Measurements from ENCODE around the gene LAMB4.

Gene LAMB4

GRCh38 chr7:108086546-108086945 lies 43.6 kb downstream of the LAMB4 start:
- no peaks in the 10 kb centered on the region for H3K9me3 ChIP-seq (ENCODE audit: control insufficient read depth, low read length)
- no peaks in the 10 kb centered on the region for H3K27me3 ChIP-seq (ENCODE audit: control insufficient read depth, insufficient read depth, low read length, poor library complexity, severe bottlenecking)
- H3K4me3 ChIP-seq (ENCODE audit: insufficient read depth, low read depth, low read length) = no peak overlapping the region
- H3K36me3 ChIP-seq (ENCODE audit: control insufficient read depth, insufficient read depth, low read length) = no peaks in the 10 kb centered on the region
- no peak overlapping the region for H3K27ac ChIP-seq (ENCODE audit: insufficient read depth, low read depth, low read length, poor library complexity, severe bottlenecking)
- H3K4me1 ChIP-seq (ENCODE audit: control insufficient read depth, insufficient read depth, low read length) = no peaks in the 10 kb centered on the region
- 85 to 94% methylated on average over 2 of the region's 2 CpGs for WGBS, 2 experiments

- no peaks in the 10 kb centered on the region for H3K9me3 ChIP-seq (ENCODE audit: control insufficient read depth, low read length)
- 96 to 98% methylated on average over 1 of the region's 1 CpG for WGBS, 2 experiments
- H3K27me3 ChIP-seq (ENCODE audit: control insufficient read depth, insufficient read depth, low read length, poor library complexity, severe bottlenecking) = no peaks in the 10 kb centered on the region
- H3K36me3 ChIP-seq (ENCODE audit: control insufficient read depth, insufficient read depth, low read length) = no peaks in the 10 kb centered on the region
- H3K27ac ChIP-seq (ENCODE audit: insufficient read depth, low read depth, low read length, poor library complexity, severe bottlenecking) = no peak overlapping the region
- H3K4me3 ChIP-seq (ENCODE audit: insufficient read depth, low read depth, low read length) = no peak overlapping the region
- no peaks in the 10 kb centered on the region for H3K4me1 ChIP-seq (ENCODE audit: control insufficient read depth, insufficient read depth, low read length)
Measured at GRCh38 chr7:108083980-108084379, 46.2 kb downstream of the LAMB4 start.

GRCh38 chr7:108079648-108080591 lies 50.2 kb downstream of the LAMB4 start:
- Histone ChIP-seq H3K27me3 (ENCODE audit: control insufficient read depth, insufficient read depth, low read length, poor library complexity, severe bottlenecking) (no peaks in the 10 kb centered on the region), H3K36me3 (ENCODE audit: control insufficient read depth, insufficient read depth, low read length) (no peaks in the 10 kb centered on the region), H3K4me3 (ENCODE audit: insufficient read depth, low read depth, low read length) (no peak overlapping the region), H3K4me1 (ENCODE audit: control insufficient read depth, insufficient read depth, low read length) (no peaks in the 10 kb centered on the region), H3K9me3 (ENCODE audit: control insufficient read depth, low read length) (no peaks in the 10 kb centered on the region), H3K27ac (ENCODE audit: insufficient read depth, low read depth, low read length, poor library complexity, severe bottlenecking) (no peak overlapping the region)
- 80 to 83% methylated on average over 9 of the region's 9 CpGs for WGBS, 2 experiments

- Histone ChIP-seq H3K4me3 (ENCODE audit: insufficient read depth, low read depth, low read length) (no peak overlapping the region), H3K27me3 (ENCODE audit: control insufficient read depth, insufficient read depth, low read length, poor library complexity, severe bottlenecking) (no peaks in the 10 kb centered on the region), H3K27ac (ENCODE audit: insufficient read depth, low read depth, low read length, poor library complexity, severe bottlenecking) (no peak overlapping the region), H3K4me1 (ENCODE audit: control insufficient read depth, insufficient read depth, low read length) (no peaks in the 10 kb centered on the region), H3K9me3 (ENCODE audit: control insufficient read depth, low read length) (no peaks in the 10 kb centered on the region), H3K36me3 (ENCODE audit: control insufficient read depth, insufficient read depth, low read length) (no peaks in the 10 kb centered on the region)
- WGBS, 2 experiments = 96 to 97% methylated on average over 1 of the region's 1 CpG
Measured at GRCh38 chr7:108079276-108079647, 50.9 kb downstream of the LAMB4 start.

GRCh38 chr7:108078691-108079090 lies 51.5 kb downstream of the LAMB4 start:
- H3K9me3 ChIP-seq (ENCODE audit: control insufficient read depth, low read length) = no peaks in the 10 kb centered on the region
- H3K36me3 ChIP-seq (ENCODE audit: control insufficient read depth, insufficient read depth, low read length) = no peaks in the 10 kb centered on the region
- no peaks in the 10 kb centered on the region for H3K27me3 ChIP-seq (ENCODE audit: control insufficient read depth, insufficient read depth, low read length, poor library complexity, severe bottlenecking)
- H3K4me1 ChIP-seq (ENCODE audit: control insufficient read depth, insufficient read depth, low read length) = no peaks in the 10 kb centered on the region
- WGBS, 2 experiments = 67 to 80% methylated on average over 1 of the region's 1 CpG
- H3K27ac ChIP-seq (ENCODE audit: insufficient read depth, low read depth, low read length, poor library complexity, severe bottlenecking) = no peak overlapping the region
- H3K4me3 ChIP-seq (ENCODE audit: insufficient read depth, low read depth, low read length) = no peak overlapping the region

- Histone ChIP-seq H3K36me3 (ENCODE audit: control insufficient read depth, insufficient read depth, low read length) (no peaks in the 10 kb centered on the region), H3K27ac (ENCODE audit: insufficient read depth, low read depth, low read length, poor library complexity, severe bottlenecking) (no peak overlapping the region), H3K4me3 (ENCODE audit: insufficient read depth, low read depth, low read length) (no peak overlapping the region), H3K4me1 (ENCODE audit: control insufficient read depth, insufficient read depth, low read length) (no peaks in the 10 kb centered on the region), H3K9me3 (ENCODE audit: control insufficient read depth, low read length) (no peaks in the 10 kb centered on the region), H3K27me3 (ENCODE audit: control insufficient read depth, insufficient read depth, low read length, poor library complexity, severe bottlenecking) (no peaks in the 10 kb centered on the region)
- 89 to 93% methylated on average over 1 of the region's 1 CpG for WGBS, 2 experiments
Measured at GRCh38 chr7:108078211-108078673, 51.9 kb downstream of the LAMB4 start.

- Histone ChIP-seq H3K9me3 (ENCODE audit: control insufficient read depth, low read length) (no peaks in the 10 kb centered on the region), H3K4me3 (ENCODE audit: insufficient read depth, low read depth, low read length) (no peak overlapping the region), H3K27me3 (ENCODE audit: control insufficient read depth, insufficient read depth, low read length, poor library complexity, severe bottlenecking) (no peaks in the 10 kb centered on the region), H3K4me1 (ENCODE audit: control insufficient read depth, insufficient read depth, low read length) (no peaks in the 10 kb centered on the region), H3K27ac (ENCODE audit: insufficient read depth, low read depth, low read length, poor library complexity, severe bottlenecking) (no peak overlapping the region), H3K36me3 (ENCODE audit: control insufficient read depth, insufficient read depth, low read length) (no peaks in the 10 kb centered on the region)
- 63 to 90% methylated on average over 1 to 2 of the region's 3 CpGs for WGBS, 2 experiments
Measured at GRCh38 chr7:108077709-108078108, 52.5 kb downstream of the LAMB4 start.

GRCh38 chr7:108076156-108076555 lies 54.0 kb downstream of the LAMB4 start:
- Histone ChIP-seq H3K36me3 (ENCODE audit: control insufficient read depth, insufficient read depth, low read length) (no peaks in the 10 kb centered on the region), H3K27me3 (ENCODE audit: control insufficient read depth, insufficient read depth, low read length, poor library complexity, severe bottlenecking) (no peaks in the 10 kb centered on the region), H3K27ac (ENCODE audit: insufficient read depth, low read depth, low read length, poor library complexity, severe bottlenecking) (no peak overlapping the region), H3K4me1 (ENCODE audit: control insufficient read depth, insufficient read depth, low read length) (no peaks in the 10 kb centered on the region), H3K4me3 (ENCODE audit: insufficient read depth, low read depth, low read length) (no peak overlapping the region), H3K9me3 (ENCODE audit: control insufficient read depth, low read length) (no peaks in the 10 kb centered on the region)

GRCh38 chr7:108073305-108074070 lies 56.7 kb downstream of the LAMB4 start:
- Histone ChIP-seq H3K27ac (ENCODE audit: insufficient read depth, low read depth, low read length, poor library complexity, severe bottlenecking) (no peak overlapping the region), H3K4me3 (ENCODE audit: insufficient read depth, low read depth, low read length) (no peak overlapping the region), H3K36me3 (ENCODE audit: control insufficient read depth, insufficient read depth, low read length) (no peaks in the 10 kb centered on the region), H3K4me1 (ENCODE audit: control insufficient read depth, insufficient read depth, low read length) (no peaks in the 10 kb centered on the region), H3K9me3 (ENCODE audit: control insufficient read depth, low read length) (no peaks in the 10 kb centered on the region), H3K27me3 (ENCODE audit: control insufficient read depth, insufficient read depth, low read length, poor library complexity, severe bottlenecking) (no peaks in the 10 kb centered on the region)
- WGBS, 2 experiments = 92 to 94% methylated on average over 3 of the region's 3 CpGs

GRCh38 chr7:108072739-108073138 lies 57.4 kb downstream of the LAMB4 start:
- WGBS, 2 experiments = 97 to 98% methylated on average over 1 to 2 of the region's 2 CpGs
- Histone ChIP-seq H3K4me1 (ENCODE audit: control insufficient read depth, insufficient read depth, low read length) (no peaks in the 10 kb centered on the region), H3K27me3 (ENCODE audit: control insufficient read depth, insufficient read depth, low read length, poor library complexity, severe bottlenecking) (no peaks in the 10 kb centered on the region), H3K27ac (ENCODE audit: insufficient read depth, low read depth, low read length, poor library complexity, severe bottlenecking) (no peak overlapping the region), H3K4me3 (ENCODE audit: insufficient read depth, low read depth, low read length) (no peak overlapping the region), H3K36me3 (ENCODE audit: control insufficient read depth, insufficient read depth, low read length) (no peaks in the 10 kb centered on the region), H3K9me3 (ENCODE audit: control insufficient read depth, low read length) (no peaks in the 10 kb centered on the region)

Data from ectodermal cell (in vitro differentiated cells).